ENCODE results near the gene GRB10.

Gene GRB10

DNA sequence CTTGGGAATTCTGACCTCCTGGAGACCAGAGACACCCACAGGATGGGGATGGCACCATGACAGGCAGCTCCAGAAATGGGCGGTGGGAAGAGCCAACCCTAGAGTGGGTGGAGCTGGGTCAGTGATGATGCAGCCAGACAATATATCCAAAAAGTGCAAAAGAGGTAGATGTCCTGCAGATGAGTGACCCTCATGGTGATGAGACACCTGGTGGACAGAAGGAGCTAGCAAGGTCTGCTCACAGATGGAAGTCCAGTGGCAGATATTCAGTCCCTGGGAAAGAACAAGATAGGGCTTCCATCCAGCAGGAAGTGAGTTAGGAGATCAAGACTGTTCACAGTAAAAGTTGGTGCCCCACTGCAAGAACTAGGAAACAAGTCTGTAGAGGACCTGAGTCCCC is 19.2 kb upstream of the GRB10 start:
- Histone ChIP-seq H3K4me1 (ENCODE audit: control insufficient read depth, insufficient read depth, low read length) (no peaks in the 10 kb centered on the region), H3K4me3 (ENCODE audit: low read length) (no peak overlapping the region), H3K9me3 (ENCODE audit: control insufficient read depth, low read length) (peaks cover 12% of the 10 kb centered on the region), H3K27me3 (replicated peaks; ENCODE audit: control insufficient read depth, insufficient read depth, low read length) (peaks cover 5% of the 10 kb centered on the region), H3K9ac (ENCODE audit: low read length) (no peak overlapping the region), H3K36me3 (ENCODE audit: control insufficient read depth, insufficient read depth, low read length, severe bottlenecking) (no peaks in the 10 kb centered on the region)
- DNase-seq (ENCODE audit: low read depth): no peak

DNA sequence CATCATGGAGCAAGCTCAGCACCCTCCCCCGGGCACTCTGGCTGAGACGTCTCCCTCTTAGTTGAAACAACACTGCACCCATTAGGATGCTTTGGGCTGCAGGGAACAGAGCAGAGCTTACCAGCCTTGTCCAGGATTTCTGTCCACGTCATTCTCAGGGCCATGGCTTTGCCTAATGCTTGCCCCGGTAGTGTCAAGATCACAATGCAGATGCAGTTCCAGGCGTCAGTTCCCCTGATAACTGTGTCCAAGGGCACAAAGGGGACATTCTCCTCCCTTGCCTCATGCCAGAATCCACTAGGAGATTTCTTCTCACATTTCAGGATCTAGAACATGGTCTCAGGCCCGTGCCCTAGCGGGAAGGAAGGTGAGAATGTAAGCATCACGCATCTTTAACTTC is 17.2 kb upstream of the GRB10 start:
- Histone ChIP-seq H3K4me1 (ENCODE audit: control insufficient read depth, insufficient read depth, low read length) (no peaks in the 10 kb centered on the region), H3K27me3 (replicated peaks; ENCODE audit: control insufficient read depth, insufficient read depth, low read length) (peaks cover 5% of the 10 kb centered on the region), H3K9ac (ENCODE audit: low read length) (no peak overlapping the region), H3K9me3 (ENCODE audit: control insufficient read depth, low read length) (peaks cover 12% of the 10 kb centered on the region), H3K4me3 (ENCODE audit: low read length) (no peak overlapping the region), H3K36me3 (ENCODE audit: control insufficient read depth, insufficient read depth, low read length, severe bottlenecking) (no peaks in the 10 kb centered on the region)
- DNase-seq (ENCODE audit: low read depth): no peak

GRCh38 chr7:50798126-50798525 is 15.4 kb upstream of the GRB10 start:
- H3K4me1 ChIP-seq (ENCODE audit: control insufficient read depth, insufficient read depth, low read length): no peaks in the 10 kb centered on the region
- no peak overlapping the region for H3K9ac ChIP-seq (ENCODE audit: low read length)
- no peak for DNase-seq (ENCODE audit: low read depth)
- no peaks in the 10 kb centered on the region for H3K36me3 ChIP-seq (ENCODE audit: control insufficient read depth, insufficient read depth, low read length, severe bottlenecking)
- H3K9me3 ChIP-seq (ENCODE audit: control insufficient read depth, low read length): peaks cover 12% of the 10 kb centered on the region
- H3K4me3 ChIP-seq (ENCODE audit: low read length): no peak overlapping the region
- H3K27me3 ChIP-seq (replicated peaks; ENCODE audit: control insufficient read depth, insufficient read depth, low read length): peaks cover 5% of the 10 kb centered on the region

- no peak overlapping the region for H3K9ac ChIP-seq (ENCODE audit: low read length)
- peaks cover 5% of the 10 kb centered on the region for H3K27me3 ChIP-seq (replicated peaks; ENCODE audit: control insufficient read depth, insufficient read depth, low read length)
- H3K36me3 ChIP-seq (ENCODE audit: control insufficient read depth, insufficient read depth, low read length, severe bottlenecking): no peaks in the 10 kb centered on the region
- no peak for DNase-seq (ENCODE audit: low read depth)
- peaks cover 10% of the 10 kb centered on the region for H3K4me1 ChIP-seq (ENCODE audit: control insufficient read depth, insufficient read depth, low read length)
- H3K9me3 ChIP-seq (ENCODE audit: control insufficient read depth, low read length): peaks cover 12% of the 10 kb centered on the region
- H3K4me3 ChIP-seq (ENCODE audit: low read length): no peak overlapping the region
Measured at GRCh38 chr7:50795831-50796230, 13.1 kb upstream of the GRB10 start.

- Histone ChIP-seq H3K27me3 (replicated peaks; ENCODE audit: control insufficient read depth, insufficient read depth, low read length) (peaks cover 5% of the 10 kb centered on the region), H3K9ac (ENCODE audit: low read length) (no peak overlapping the region), H3K4me1 (ENCODE audit: control insufficient read depth, insufficient read depth, low read length) (peaks cover 15% of the 10 kb centered on the region), H3K4me3 (ENCODE audit: low read length) (no peak overlapping the region), H3K9me3 (ENCODE audit: control insufficient read depth, low read length) (peaks cover 12% of the 10 kb centered on the region), H3K36me3 (ENCODE audit: control insufficient read depth, insufficient read depth, low read length, severe bottlenecking) (no peaks in the 10 kb centered on the region)
- no peak for DNase-seq (ENCODE audit: low read depth)
Measured at GRCh38 chr7:50795253-50795652, 12.6 kb upstream of the GRB10 start.

DNA sequence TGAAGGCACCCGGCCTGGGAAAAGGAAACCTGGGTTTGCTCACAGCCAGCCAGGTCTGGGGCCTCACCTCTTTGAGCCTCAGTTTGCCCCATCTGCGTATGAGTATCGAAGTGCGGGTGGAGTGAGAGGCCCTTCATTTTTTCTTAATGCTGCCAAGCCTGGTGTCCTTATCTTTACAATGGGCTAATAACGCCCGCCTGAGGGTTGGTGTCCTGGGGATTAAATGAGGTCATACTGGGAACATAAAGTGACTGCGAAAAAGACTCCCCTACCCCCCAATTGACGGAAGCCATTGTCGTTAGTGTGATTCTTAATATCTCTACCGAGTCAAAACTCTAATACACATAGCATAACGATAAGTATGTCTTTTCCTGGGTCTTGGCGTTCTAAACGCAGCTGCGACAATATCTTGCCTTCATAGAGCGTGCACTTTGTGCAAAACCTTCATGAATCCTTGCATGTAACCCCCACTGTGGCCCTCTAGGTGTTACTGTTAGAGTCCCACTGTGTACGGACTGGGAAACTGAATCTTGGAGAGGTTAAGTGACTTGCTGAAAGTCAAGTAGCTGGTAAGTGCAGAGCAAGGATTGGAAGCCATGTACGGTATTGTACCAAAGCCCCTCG is 11.4 kb upstream of the GRB10 start:
- Histone ChIP-seq H3K9ac (ENCODE audit: low read length) (peak overlapping the region; percentile 74), H3K9me3 (ENCODE audit: control insufficient read depth, low read length) (peaks cover 8% of the 10 kb centered on the region), H3K4me1 (ENCODE audit: control insufficient read depth, insufficient read depth, low read length) (peaks cover 22% of the 10 kb centered on the region), H3K27me3 (replicated peaks; ENCODE audit: control insufficient read depth, insufficient read depth, low read length) (no peaks in the 10 kb centered on the region), H3K36me3 (ENCODE audit: control insufficient read depth, insufficient read depth, low read length, severe bottlenecking) (no peaks in the 10 kb centered on the region), H3K4me3 (ENCODE audit: low read length) (peak overlapping the region; percentile 79)
- no peak for DNase-seq (ENCODE audit: low read depth)

GRCh38 chr7:50793120-50793946 is 10.6 kb upstream of the GRB10 start:
- Histone ChIP-seq H3K27me3 (replicated peaks; ENCODE audit: control insufficient read depth, insufficient read depth, low read length) (no peaks in the 10 kb centered on the region), H3K4me1 (ENCODE audit: control insufficient read depth, insufficient read depth, low read length) (peaks cover 22% of the 10 kb centered on the region), H3K9ac (ENCODE audit: low read length) (peak overlapping the region; percentile 88), H3K4me3 (ENCODE audit: low read length) (peak overlapping the region; percentile 83), H3K36me3 (ENCODE audit: control insufficient read depth, insufficient read depth, low read length, severe bottlenecking) (no peaks in the 10 kb centered on the region), H3K9me3 (ENCODE audit: control insufficient read depth, low read length) (peaks cover 5% of the 10 kb centered on the region)
- peak; percentile 87 for DNase-seq (ENCODE audit: low read depth)

- DNase-seq (ENCODE audit: low read depth): peak; percentile 80
- H3K4me1 ChIP-seq (ENCODE audit: control insufficient read depth, insufficient read depth, low read length): peaks cover 22% of the 10 kb centered on the region
- peak overlapping the region; percentile 83 for H3K4me3 ChIP-seq (ENCODE audit: low read length)
Measured at GRCh38 chr7:50792342-50793119, 9.8 kb upstream of the GRB10 start.

DNA sequence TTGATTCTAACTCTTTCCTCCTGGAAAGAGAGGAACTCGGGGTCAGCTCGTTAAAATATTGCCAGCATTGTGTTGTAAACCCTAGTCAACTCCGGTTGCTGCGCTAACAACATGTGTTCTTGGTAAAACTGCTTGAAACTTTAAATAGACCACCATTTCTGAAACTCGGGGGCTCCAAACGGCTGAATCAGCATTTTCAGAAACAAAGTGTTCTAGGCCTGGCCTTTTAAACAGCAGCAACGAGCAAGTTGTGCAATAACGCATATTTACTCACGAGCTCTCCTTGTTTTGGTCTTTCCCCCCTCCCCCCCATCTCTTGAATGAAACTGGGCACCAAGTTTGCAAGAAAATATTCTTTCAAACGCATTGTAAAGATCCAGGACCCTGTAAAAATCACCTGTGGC is 9.2 kb upstream of the GRB10 start:
- Histone ChIP-seq H3K27me3 (replicated peaks; ENCODE audit: control insufficient read depth, insufficient read depth, low read length) (no peaks in the 10 kb centered on the region), H3K4me1 (ENCODE audit: control insufficient read depth, insufficient read depth, low read length) (peaks cover 22% of the 10 kb centered on the region), H3K9me3 (ENCODE audit: control insufficient read depth, low read length) (no peaks in the 10 kb centered on the region), H3K36me3 (ENCODE audit: control insufficient read depth, insufficient read depth, low read length, severe bottlenecking) (no peaks in the 10 kb centered on the region), H3K9ac (ENCODE audit: low read length) (peak overlapping the region; percentile 88), H3K4me3 (ENCODE audit: low read length) (peak overlapping the region; percentile 83)
- DNase-seq (ENCODE audit: low read depth): peak; percentile 74

More at GRCh38 chr7:50792342-50793119, 9.8 kb upstream of the GRB10 start:
- H3K9me3 ChIP-seq (ENCODE audit: control insufficient read depth, low read length): no peaks in the 10 kb centered on the region
- no peaks in the 10 kb centered on the region for H3K36me3 ChIP-seq (ENCODE audit: control insufficient read depth, insufficient read depth, low read length, severe bottlenecking)
- peak overlapping the region; percentile 88 for H3K9ac ChIP-seq (ENCODE audit: low read length)
- no peaks in the 10 kb centered on the region for H3K27me3 ChIP-seq (replicated peaks; ENCODE audit: control insufficient read depth, insufficient read depth, low read length)

- Histone ChIP-seq H3K9me3 (ENCODE audit: control insufficient read depth, low read length) (no peaks in the 10 kb centered on the region), H3K27me3 (replicated peaks; ENCODE audit: control insufficient read depth, insufficient read depth, low read length) (no peaks in the 10 kb centered on the region), H3K4me1 (ENCODE audit: control insufficient read depth, insufficient read depth, low read length) (peaks cover 22% of the 10 kb centered on the region), H3K9ac (ENCODE audit: low read length) (peak overlapping the region; percentile 88), H3K36me3 (ENCODE audit: control insufficient read depth, insufficient read depth, low read length, severe bottlenecking) (no peaks in the 10 kb centered on the region), H3K4me3 (ENCODE audit: low read length) (peak overlapping the region; percentile 83)
- peak; percentile 27 for DNase-seq (ENCODE audit: low read depth)
Measured at GRCh38 chr7:50791363-50791937, 8.8 kb upstream of the GRB10 start.

- H3K36me3 ChIP-seq (ENCODE audit: control insufficient read depth, insufficient read depth, low read length, severe bottlenecking): no peaks in the 10 kb centered on the region
- no peak overlapping the region for H3K9ac ChIP-seq (ENCODE audit: low read length)
- no peaks in the 10 kb centered on the region for H3K27me3 ChIP-seq (replicated peaks; ENCODE audit: control insufficient read depth, insufficient read depth, low read length)
- peaks cover 25% of the 10 kb centered on the region for H3K4me1 ChIP-seq (ENCODE audit: control insufficient read depth, insufficient read depth, low read length)
- H3K4me3 ChIP-seq (ENCODE audit: low read length): peak overlapping the region; percentile 83
- H3K9me3 ChIP-seq (ENCODE audit: control insufficient read depth, low read length): no peaks in the 10 kb centered on the region
- no peak for DNase-seq (ENCODE audit: low read depth)
Measured at GRCh38 chr7:50790381-50790780, 7.7 kb upstream of the GRB10 start.
